Mesendoderm (in vitro differentiated cells): Measurements from ENCODE around the gene MICB.
"Not testable (repeated sequence)": the region's sequence is repeated elsewhere in the genome, so short reads cannot be mapped to it uniquely, and the experiment has no call there.

ENCODE experiments used
- DNase-seq: peaks from one replicate; pipeline ENCODE4 v3.0.0; 2013
- H2AK5ac ChIP-seq: 2 replicates; pipeline ENCODE4 v1.6.1; 2013; ENCODE audit warnings: low read length, inconsistent platforms
- H2BK120ac ChIP-seq: 2 replicates; pipeline ENCODE4 v1.6.1; 2013; ENCODE audit warnings: low read depth, mild to moderate bottlenecking, low read length, moderate library complexity, mixed read lengths
- H2BK15ac ChIP-seq: replicated peaks from 2 replicates; pipeline ENCODE4 v1.6.1; 2013; ENCODE audit warnings: low read depth, mild to moderate bottlenecking, moderate library complexity
- H2BK5ac ChIP-seq: 2 replicates; pipeline ENCODE4 v1.6.1; 2013; ENCODE audit warnings: low read length, inconsistent platforms
- H3K18ac ChIP-seq: 2 replicates; pipeline ENCODE4 v1.6.1; 2013; ENCODE audit warnings: mild to moderate bottlenecking, low read length, mixed read lengths
- H3K23ac ChIP-seq: one replicate; pipeline ENCODE4 v1.6.1; 2013; ENCODE audit warnings: low read length
- H3K27ac ChIP-seq: 2 replicates; pipeline ENCODE4 v1.5.1; 2013; ENCODE audit warnings: low read depth, mild to moderate bottlenecking, inconsistent platforms, low read length, moderate library complexity
- H3K27me3 ChIP-seq: 2 replicates; pipeline ENCODE4 v1.6.1; 2013; ENCODE audit warnings: low read length, control low read depth, mild to moderate bottlenecking, inconsistent platforms; ENCODE audit not compliant: insufficient read depth, poor library complexity
- H3K36me3 ChIP-seq: 2 replicates; pipeline ENCODE4 v1.6.1; 2013; ENCODE audit warnings: low read length, inconsistent platforms; ENCODE audit not compliant: control insufficient read depth, insufficient read depth
- H3K4ac ChIP-seq: one replicate; pipeline ENCODE4 v1.6.1; 2013; ENCODE audit warnings: low read depth, mild to moderate bottlenecking, low read length, moderate library complexity
- H3K4me1 ChIP-seq: 2 replicates; pipeline ENCODE4 v1.6.1; 2013; ENCODE audit warnings: low read depth, low read length, inconsistent platforms; ENCODE audit not compliant: control insufficient read depth
- H3K4me2 ChIP-seq: 2 replicates; pipeline ENCODE4 v1.6.1; 2013; ENCODE audit warnings: low read length
- H3K4me3 ChIP-seq: 2 replicates; pipeline ENCODE4 v1.5.1; 2013; ENCODE audit warnings: mild to moderate bottlenecking, low read length
- H3K56ac ChIP-seq: one replicate; pipeline ENCODE4 v1.6.1; 2013; ENCODE audit warnings: low read length
- H3K79me1 ChIP-seq: 2 replicates; pipeline ENCODE4 v1.6.1; 2013; ENCODE audit warnings: low read length, inconsistent platforms
- H3K79me2 ChIP-seq: 2 replicates; pipeline ENCODE4 v1.6.1; 2013; ENCODE audit warnings: mild to moderate bottlenecking, low read length; ENCODE audit not compliant: control insufficient read depth, insufficient read depth
- H3K9ac ChIP-seq: 2 replicates; pipeline ENCODE4 v1.6.1; 2013; ENCODE audit warnings: low read length, inconsistent platforms
- H4K5ac ChIP-seq: one replicate; pipeline ENCODE4 v1.6.1; 2013; ENCODE audit warnings: low read length
- H4K8ac ChIP-seq: one replicate; pipeline ENCODE4 v1.6.1; 2013; ENCODE audit warnings: low read depth, mild to moderate bottlenecking, control low read depth, low read length, moderate library complexity
- WGBS: extraction: QIAGEN DNeasy Blood & Tissue Kit; methylation state at CpG from one replicate; pipeline ENCODE4 v1.1.7; 2013; ENCODE audit warnings: low lambda C conversion rate, missing lambda C conversion rate; ENCODE audit not compliant: insufficient coverage; ENCODE audit errors: extremely low coverage; 5-methylcytosine and 5-hydroxymethylcytosine counted together

The MICB gene

GRCh38 chr6:31483392-31483791, 14.6 kb upstream of the MICB start:
- H3K4me3 ChIP-seq = no peak overlapping the region
- H3K4ac ChIP-seq = no peak overlapping the region
- no CpG with 5 or more reads among the region's 2 CpGs for WGBS
- H3K79me2 ChIP-seq = no peaks in the 10 kb centered on the region
- H3K56ac ChIP-seq = no peak overlapping the region
- H3K4me1 ChIP-seq = no peaks in the 10 kb centered on the region
- H4K5ac ChIP-seq = no peak overlapping the region
- H3K23ac ChIP-seq = no peak overlapping the region
- DNase-seq = no peak
- no peak overlapping the region for H3K9ac ChIP-seq
- H3K36me3 ChIP-seq = no peaks in the 10 kb centered on the region
- H3K18ac ChIP-seq = no peak overlapping the region
- no peak overlapping the region for H4K8ac ChIP-seq
- H2BK5ac ChIP-seq = no peak overlapping the region
- H3K27me3 ChIP-seq = no peaks in the 10 kb centered on the region
- no peak overlapping the region for H3K27ac ChIP-seq
- H3K79me1 ChIP-seq = no peaks in the 10 kb centered on the region
- H2BK15ac ChIP-seq = no peak overlapping the region
- H2BK120ac ChIP-seq = no peak overlapping the region
- H3K4me2 ChIP-seq = no peak overlapping the region
- no peak overlapping the region for H2AK5ac ChIP-seq

GRCh38 chr6:31485055-31485454, 12.9 kb upstream of the MICB start:
- no peak overlapping the region for H3K18ac ChIP-seq
- H2BK120ac ChIP-seq = no peak overlapping the region
- H2BK5ac ChIP-seq = no peak overlapping the region
- no peak overlapping the region for H3K9ac ChIP-seq
- H3K4me3 ChIP-seq = no peak overlapping the region
- H3K27me3 ChIP-seq = no peaks in the 10 kb centered on the region
- no peaks in the 10 kb centered on the region for H3K36me3 ChIP-seq
- no peaks in the 10 kb centered on the region for H3K79me2 ChIP-seq
- H3K56ac ChIP-seq = no peak overlapping the region
- H2AK5ac ChIP-seq = no peak overlapping the region
- no peak overlapping the region for H3K27ac ChIP-seq
- H2BK15ac ChIP-seq = no peak overlapping the region
- no CpG with 5 or more reads among the region's 1 CpG for WGBS
- H3K79me1 ChIP-seq = no peaks in the 10 kb centered on the region
- no peak for DNase-seq
- H3K23ac ChIP-seq = no peak overlapping the region
- H4K8ac ChIP-seq = no peak overlapping the region
- H4K5ac ChIP-seq = no peak overlapping the region
- no peaks in the 10 kb centered on the region for H3K4me1 ChIP-seq
- H3K4me2 ChIP-seq = no peak overlapping the region
- H3K4ac ChIP-seq = no peak overlapping the region

GRCh38 chr6:31486065-31486837, 11.7 kb upstream of the MICB start:
- not testable (repeated sequence) for H3K79me2 ChIP-seq, H3K4me3 ChIP-seq, H4K8ac ChIP-seq, H2BK120ac ChIP-seq, DNase-seq, H3K9ac ChIP-seq, H3K18ac ChIP-seq, H3K27ac ChIP-seq, H2BK5ac ChIP-seq, H2BK15ac ChIP-seq, H3K23ac ChIP-seq, H3K4ac ChIP-seq, H2AK5ac ChIP-seq, H3K27me3 ChIP-seq, H4K5ac ChIP-seq, H3K36me3 ChIP-seq, H3K4me1 ChIP-seq, H3K79me1 ChIP-seq, H3K56ac ChIP-seq, H3K4me2 ChIP-seq
- no CpG with 5 or more reads among the region's 9 CpGs for WGBS

- DNase-seq, H3K79me1 ChIP-seq, H2BK5ac ChIP-seq, H2BK15ac ChIP-seq, H2AK5ac ChIP-seq, H3K4me2 ChIP-seq, H4K5ac ChIP-seq, H3K56ac ChIP-seq, H3K4me3 ChIP-seq, H3K23ac ChIP-seq, H3K4me1 ChIP-seq, H3K9ac ChIP-seq, H3K27me3 ChIP-seq, H3K18ac ChIP-seq, H4K8ac ChIP-seq, H3K79me2 ChIP-seq, H3K4ac ChIP-seq, H3K36me3 ChIP-seq, H3K27ac ChIP-seq, H2BK120ac ChIP-seq: not testable (repeated sequence)
- WGBS = no CpG with 5 or more reads among the region's 6 CpGs
Measured at GRCh38 chr6:31487674-31488073, 10.3 kb upstream of the MICB start.

- Histone ChIP-seq H3K23ac (no peak overlapping the region), H2BK15ac (no peak overlapping the region)
- DNase-seq = no peak
Measured at GRCh38 chr6:31489086-31489485, 8.9 kb upstream of the MICB start.

More at GRCh38 chr6:31489086-31489485, 8.9 kb upstream of the MICB start:
- WGBS = no CpG with 5 or more reads among the region's 4 CpGs
- Histone ChIP-seq H3K4ac (no peak overlapping the region), H3K18ac (no peak overlapping the region), H3K27me3 (no peaks in the 10 kb centered on the region), H2BK120ac (no peak overlapping the region), H3K79me1 (no peaks in the 10 kb centered on the region), H3K36me3 (no peaks in the 10 kb centered on the region), H3K4me3 (no peak overlapping the region), H4K8ac (no peak overlapping the region), H3K4me1 (no peaks in the 10 kb centered on the region), H3K9ac (no peak overlapping the region), H3K4me2 (no peak overlapping the region), H4K5ac (no peak overlapping the region), H3K27ac (no peak overlapping the region), H2BK5ac (no peak overlapping the region), H3K79me2 (no peaks in the 10 kb centered on the region), H3K56ac (no peak overlapping the region), H2AK5ac (no peak overlapping the region)
